ENCODE results near the gene RPP25L. TPM values are rescaled to one million over a fixed set of nuclear protein-coding genes. Genes with fewer than 3 reads are reported as not detected.

The RPP25L gene
- total and polyA plus RNA-seq, 10 of the 15 experiments (the other 5 are each of a cell fraction or from before 2014, with no cell fraction given), result 7.7 to 30.2 (median 16.8) TPM

DNA sequence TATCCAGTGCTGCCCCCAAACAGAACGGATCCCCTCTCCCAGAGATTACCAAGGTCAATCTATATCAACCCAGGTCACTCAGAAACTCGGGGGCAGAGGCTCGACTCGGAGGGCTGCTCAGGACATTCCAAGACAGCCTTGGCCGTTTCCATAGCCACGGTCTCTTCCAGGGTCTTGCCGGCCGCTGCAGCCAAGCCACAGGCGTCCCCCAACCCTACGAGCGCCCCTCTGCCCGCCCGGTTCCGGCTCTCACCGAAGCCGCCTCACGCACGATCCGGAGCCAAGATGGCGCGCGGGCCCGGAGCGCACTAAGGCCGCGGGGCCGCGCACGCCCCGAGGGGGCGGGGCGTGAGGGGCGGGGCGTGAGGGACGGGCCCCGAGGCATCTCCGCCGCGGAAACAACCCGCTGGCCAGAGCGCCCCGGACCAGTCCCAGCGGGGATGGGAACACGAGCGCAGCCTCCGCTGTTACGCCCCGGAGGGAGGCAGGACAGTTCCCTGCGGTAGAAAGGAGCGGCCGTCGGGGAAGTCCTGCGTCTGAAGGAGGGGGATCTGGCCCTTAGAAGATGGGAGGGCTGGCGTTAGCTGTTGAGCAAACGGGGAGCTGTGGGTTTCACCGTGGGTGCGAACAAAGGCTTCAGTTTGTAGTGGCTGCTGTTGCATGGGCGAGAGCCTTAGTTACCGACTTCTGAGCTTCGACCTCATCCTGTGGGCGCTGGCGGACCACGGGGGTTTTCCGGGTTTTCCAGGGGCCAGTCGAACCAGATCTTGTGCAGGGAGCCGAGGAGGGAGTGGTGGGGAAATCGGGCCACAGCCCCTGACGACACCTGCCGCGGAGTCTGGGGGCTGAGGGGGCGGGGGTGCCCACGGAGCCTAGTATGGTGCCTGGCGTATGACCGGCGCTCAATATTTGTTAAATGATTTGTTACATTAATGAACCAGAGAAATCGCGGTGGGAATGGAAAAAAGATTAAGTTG lies at the start of gene RPP25L (continued):
- TF ChIP-seq, protein P1, sequence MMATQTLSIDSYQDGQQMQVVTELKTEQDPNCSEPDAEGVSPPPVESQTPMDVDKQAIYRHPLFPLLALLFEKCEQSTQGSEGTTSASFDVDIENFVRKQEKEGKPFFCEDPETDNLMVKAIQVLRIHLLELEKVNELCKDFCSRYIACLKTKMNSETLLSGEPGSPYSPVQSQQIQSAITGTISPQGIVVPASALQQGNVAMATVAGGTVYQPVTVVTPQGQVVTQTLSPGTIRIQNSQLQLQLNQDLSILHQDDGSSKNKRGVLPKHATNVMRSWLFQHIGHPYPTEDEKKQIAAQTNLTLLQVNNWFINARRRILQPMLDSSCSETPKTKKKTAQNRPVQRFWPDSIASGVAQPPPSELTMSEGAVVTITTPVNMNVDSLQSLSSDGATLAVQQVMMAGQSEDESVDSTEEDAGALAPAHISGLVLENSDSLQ (IDR thresholded peaks at IDR 0.05), result peak; percentile 71
- TF ChIP-seq ATF7 (IDR thresholded peaks at IDR 0.05; ENCODE audit: low read depth) (no peak), EZH2 (IDR thresholded peaks at IDR 0.05; ENCODE audit: borderline replicate concordance, control insufficient read depth, low read depth, low read length) (no peak), ZNF622 (IDR thresholded peaks at IDR 0.05) (no peak), BACH1 (IDR thresholded peaks at IDR 0.05; ENCODE audit: borderline replicate concordance) (peak; percentile 52; the same call in 1 of the 2 replicates), HDAC2 (IDR thresholded peaks at IDR 0.05) (no peak), TCF3 (IDR thresholded peaks at IDR 0.05; ENCODE audit: borderline replicate concordance, insufficient read depth, low read depth, low read length) (no peak), NFYA (IDR thresholded peaks at IDR 0.05; ENCODE audit: borderline replicate concordance, low read depth, low read length) (no peak), PML (IDR thresholded peaks at IDR 0.05; ENCODE audit: low read length) (peak; percentile 47; the same call in 1 of the 2 replicates), YBX1 (IDR thresholded peaks at IDR 0.05) (no peak), KLF5 (IDR thresholded peaks at IDR 0.05; ENCODE audit: partially characterized antibody) (no peak), JUNB (IDR thresholded peaks at IDR 0.05) (no peak), EGR1 (IDR thresholded peaks at IDR 0.05; ENCODE audit: borderline replicate concordance in 1 of 2, low read depth in 2 of 2, low read length in 2 of 2) (peak in 1 of 2 experiments; percentile 68; a peak in 1 of 3 replicates), IKZF1 (conservative IDR thresholded peaks at IDR 0.05) (peak; percentile 59)
- TF ChIP-seq, protein P2, sequence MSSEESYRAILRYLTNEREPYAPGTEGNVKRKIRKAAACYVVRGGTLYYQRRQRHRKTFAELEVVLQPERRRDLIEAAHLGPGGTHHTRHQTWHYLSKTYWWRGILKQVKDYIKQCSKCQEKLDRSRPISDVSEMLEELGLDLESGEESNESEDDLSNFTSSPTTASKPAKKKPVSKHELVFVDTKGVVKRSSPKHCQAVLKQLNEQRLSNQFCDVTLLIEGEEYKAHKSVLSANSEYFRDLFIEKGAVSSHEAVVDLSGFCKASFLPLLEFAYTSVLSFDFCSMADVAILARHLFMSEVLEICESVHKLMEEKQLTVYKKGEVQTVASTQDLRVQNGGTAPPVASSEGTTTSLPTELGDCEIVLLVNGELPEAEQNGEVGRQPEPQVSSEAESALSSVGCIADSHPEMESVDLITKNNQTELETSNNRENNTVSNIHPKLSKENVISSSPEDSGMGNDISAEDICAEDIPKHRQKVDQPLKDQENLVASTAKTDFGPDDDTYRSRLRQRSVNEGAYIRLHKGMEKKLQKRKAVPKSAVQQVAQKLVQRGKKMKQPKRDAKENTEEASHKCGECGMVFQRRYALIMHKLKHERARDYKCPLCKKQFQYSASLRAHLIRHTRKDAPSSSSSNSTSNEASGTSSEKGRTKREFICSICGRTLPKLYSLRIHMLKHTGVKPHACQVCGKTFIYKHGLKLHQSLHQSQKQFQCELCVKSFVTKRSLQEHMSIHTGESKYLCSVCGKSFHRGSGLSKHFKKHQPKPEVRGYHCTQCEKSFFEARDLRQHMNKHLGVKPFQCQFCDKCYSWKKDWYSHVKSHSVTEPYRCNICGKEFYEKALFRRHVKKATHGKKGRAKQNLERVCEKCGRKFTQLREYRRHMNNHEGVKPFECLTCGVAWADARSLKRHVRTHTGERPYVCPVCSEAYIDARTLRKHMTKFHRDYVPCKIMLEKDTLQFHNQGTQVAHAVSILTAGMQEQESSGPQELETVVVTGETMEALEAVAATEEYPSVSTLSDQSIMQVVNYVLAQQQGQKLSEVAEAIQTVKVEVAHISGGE (CRISPR knock-in tag; IDR thresholded peaks at IDR 0.05), result no peak
- TF ChIP-seq, protein P3, sequence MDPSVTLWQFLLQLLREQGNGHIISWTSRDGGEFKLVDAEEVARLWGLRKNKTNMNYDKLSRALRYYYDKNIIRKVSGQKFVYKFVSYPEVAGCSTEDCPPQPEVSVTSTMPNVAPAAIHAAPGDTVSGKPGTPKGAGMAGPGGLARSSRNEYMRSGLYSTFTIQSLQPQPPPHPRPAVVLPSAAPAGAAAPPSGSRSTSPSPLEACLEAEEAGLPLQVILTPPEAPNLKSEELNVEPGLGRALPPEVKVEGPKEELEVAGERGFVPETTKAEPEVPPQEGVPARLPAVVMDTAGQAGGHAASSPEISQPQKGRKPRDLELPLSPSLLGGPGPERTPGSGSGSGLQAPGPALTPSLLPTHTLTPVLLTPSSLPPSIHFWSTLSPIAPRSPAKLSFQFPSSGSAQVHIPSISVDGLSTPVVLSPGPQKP (IDR thresholded peaks at IDR 0.05; ENCODE audit: low read depth, low read length), result no peak
- TF ChIP-seq, protein P4, sequence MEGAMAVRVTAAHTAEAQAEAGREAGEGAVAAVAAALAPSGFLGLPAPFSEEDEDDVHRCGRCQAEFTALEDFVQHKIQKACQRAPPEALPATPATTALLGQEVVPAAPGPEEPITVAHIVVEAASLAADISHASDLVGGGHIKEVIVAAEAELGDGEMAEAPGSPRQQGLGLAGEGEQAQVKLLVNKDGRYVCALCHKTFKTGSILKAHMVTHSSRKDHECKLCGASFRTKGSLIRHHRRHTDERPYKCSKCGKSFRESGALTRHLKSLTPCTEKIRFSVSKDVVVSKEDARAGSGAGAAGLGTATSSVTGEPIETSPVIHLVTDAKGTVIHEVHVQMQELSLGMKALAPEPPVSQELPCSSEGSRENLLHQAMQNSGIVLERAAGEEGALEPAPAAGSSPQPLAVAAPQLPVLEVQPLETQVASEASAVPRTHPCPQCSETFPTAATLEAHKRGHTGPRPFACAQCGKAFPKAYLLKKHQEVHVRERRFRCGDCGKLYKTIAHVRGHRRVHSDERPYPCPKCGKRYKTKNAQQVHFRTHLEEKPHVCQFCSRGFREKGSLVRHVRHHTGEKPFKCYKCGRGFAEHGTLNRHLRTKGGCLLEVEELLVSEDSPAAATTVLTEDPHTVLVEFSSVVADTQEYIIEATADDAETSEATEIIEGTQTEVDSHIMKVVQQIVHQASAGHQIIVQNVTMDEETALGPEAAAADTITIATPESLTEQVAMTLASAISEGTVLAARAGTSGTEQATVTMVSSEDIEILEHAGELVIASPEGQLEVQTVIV (IDR thresholded peaks at IDR 0.05; ENCODE audit: borderline replicate concordance, partially characterized antibody), result no peak
- TF ChIP-seq, protein P5, sequence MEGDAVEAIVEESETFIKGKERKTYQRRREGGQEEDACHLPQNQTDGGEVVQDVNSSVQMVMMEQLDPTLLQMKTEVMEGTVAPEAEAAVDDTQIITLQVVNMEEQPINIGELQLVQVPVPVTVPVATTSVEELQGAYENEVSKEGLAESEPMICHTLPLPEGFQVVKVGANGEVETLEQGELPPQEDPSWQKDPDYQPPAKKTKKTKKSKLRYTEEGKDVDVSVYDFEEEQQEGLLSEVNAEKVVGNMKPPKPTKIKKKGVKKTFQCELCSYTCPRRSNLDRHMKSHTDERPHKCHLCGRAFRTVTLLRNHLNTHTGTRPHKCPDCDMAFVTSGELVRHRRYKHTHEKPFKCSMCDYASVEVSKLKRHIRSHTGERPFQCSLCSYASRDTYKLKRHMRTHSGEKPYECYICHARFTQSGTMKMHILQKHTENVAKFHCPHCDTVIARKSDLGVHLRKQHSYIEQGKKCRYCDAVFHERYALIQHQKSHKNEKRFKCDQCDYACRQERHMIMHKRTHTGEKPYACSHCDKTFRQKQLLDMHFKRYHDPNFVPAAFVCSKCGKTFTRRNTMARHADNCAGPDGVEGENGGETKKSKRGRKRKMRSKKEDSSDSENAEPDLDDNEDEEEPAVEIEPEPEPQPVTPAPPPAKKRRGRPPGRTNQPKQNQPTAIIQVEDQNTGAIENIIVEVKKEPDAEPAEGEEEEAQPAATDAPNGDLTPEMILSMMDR (IDR thresholded peaks at IDR 0.05 in 2 of 3, conservative IDR thresholded peaks at IDR 0.05 in 1 of 3; ENCODE audit: control insufficient read depth in 2 of 3, extremely low read depth in 1 of 3, insufficient read depth in 1 of 3, low read depth in 3 of 3, low read length in 3 of 3), result no peak

Measured in GM12878 (cell line).